HK-2 (cell line): ENCODE measurements around the gene RCOR1.

Experiments
- DNase-seq: peaks from one replicate; pipeline ENCODE4 v3.0.0-alpha.2; 2018; ENCODE audit not compliant: unreplicated experiment

Gene RCOR1

GRCh38 chr14:102776761-102777710 lies 184.6 kb downstream of the RCOR1 start, which contains the start of gene TRAF3:
TRAF3 (plus strand) TSS chr14:102777449; CDS start chr14:102870202, 92,753 bp downstream.
- DNase-seq = peak; percentile 73

DNA sequence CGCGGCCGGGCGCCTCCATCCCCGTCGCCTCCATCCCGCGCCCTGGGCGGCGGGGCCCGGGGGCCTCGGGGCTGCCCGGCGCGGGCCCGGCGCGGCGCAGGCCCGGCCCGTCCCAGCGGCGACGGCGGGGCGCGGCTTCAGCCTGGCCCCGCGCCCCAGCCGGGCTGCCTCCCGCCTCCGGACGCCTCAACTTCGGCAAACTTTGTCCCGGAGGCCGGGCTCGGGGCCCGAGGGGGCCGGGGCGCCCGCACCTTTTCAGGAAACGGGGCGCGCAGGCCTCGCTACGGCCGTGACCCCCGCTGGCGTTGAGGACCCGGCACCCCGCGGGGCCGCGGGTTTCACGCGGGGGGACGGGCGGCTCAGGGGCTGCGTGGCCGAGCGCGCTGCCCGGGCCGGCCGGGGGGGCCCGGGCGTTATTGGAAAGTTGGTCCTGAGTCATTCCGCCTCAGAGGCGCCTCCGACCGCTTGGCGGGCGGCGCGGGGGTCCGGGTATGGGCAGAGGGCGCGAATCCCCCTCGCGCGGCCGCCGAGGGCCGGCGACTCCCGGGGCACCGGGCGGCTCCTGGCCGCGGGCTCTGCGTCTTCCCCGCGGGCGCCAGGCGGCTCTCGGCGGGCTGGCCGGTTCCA lies 185.4 kb downstream of the RCOR1 start:
- DNase-seq = no peak

DNA sequence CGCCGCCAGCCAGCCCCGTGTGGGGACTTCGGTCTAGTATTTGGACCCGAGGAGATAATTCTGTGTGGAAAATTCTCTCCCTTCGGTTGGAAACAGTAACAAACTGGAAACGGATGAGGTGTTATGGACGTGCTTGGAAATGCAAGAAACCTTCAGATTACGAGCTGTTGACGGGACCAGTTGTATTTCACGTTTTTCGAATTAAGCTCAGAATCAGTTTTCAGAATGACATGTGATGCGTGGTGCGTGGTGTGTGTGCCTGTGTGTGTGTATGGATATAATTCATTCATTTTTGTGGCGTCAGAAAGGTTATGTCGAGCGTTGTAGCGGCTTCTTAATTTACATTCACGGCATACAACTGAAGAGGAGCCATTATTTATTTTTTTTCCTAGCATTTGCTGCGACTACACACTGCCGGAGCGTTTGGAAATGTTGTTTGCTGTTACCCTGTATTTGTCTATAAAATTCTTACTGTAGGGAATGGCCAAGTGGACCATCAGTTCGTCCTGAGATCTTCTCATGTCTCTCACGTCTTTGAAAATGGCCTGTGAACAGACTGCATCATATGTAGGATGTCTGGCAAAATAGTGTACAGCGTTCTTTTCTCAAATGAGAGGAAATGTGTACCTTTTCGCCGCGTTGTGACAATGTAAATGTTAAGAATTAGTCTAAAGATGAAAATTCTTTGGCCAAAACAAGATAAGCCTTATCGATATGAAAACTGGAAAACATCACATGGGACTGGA lies 186.1 kb downstream of the RCOR1 start:
- no peak for DNase-seq

- no peak for DNase-seq
Measured at GRCh38 chr14:102779084-102779462, 186.6 kb downstream of the RCOR1 start.

DNA sequence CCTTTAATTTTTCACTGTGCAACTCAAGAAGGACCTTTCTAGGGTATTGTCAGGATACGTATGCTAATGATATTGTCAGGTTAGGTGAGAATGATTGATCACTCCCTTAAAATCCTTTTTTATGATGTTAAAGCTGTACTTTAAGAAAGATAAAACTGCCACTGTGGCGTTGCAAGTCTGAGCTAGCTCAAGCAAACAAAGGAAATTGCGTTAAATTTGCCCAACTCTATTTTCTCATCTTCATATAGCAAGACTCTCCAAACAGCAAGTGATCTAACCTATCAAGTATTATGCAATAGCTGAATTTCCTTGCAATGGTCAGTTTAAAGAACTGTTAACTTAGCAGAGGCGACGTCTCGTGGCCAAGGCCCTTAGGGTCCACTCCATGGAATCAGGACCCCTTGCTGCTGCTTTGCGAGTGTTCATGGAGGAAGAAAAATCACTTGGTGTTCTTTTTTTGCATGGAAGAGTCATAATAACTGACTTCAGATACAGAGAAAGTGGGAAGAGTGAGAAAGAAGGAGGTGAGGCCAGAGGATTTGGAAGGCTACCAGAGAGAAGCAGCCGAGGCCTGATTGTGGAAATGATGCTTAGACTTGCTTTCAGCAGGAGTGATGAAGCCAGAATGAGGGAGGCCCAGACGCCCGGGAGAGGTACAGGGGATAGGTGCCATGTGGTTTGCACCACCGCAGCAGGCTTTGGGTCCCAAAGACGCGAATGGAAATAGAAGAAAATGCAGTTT lies 187.3 kb downstream of the RCOR1 start:
- no peak for DNase-seq
